ENCODE results near the gene KIF6. TPM values are rescaled to one million over a fixed set of nuclear protein-coding genes. Genes with fewer than 3 reads are reported as not detected.

Gene KIF6
- total and polyA plus RNA-seq, 5 donors = 0.25 to 1.4 (median 0.43) TPM

DNA sequence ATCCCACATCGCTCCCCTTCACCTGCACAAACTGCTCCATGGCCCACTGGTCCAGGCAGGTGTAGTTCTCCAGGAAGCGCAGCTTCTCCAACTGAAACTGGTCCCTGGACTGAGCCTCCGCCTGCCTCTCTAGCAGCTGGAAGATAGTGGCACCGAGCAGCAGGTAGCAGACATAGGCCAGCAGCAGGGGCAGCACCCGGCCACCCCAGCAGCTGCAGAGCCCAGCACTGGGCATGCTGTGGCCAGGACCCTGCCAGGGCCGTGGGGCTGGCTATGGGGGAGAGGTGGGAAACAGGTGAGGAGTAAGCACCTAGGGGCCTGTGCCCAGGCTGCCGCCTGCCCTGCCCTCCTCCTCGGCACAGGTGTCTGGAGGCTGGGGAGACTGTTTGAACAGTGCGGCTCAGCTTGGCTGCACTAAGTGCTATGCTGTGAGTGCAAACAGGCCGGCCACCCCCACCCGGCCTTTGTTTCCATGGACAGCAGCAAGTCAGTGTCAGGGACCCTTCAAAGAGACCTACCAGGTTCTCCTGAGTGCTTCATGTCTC lies 402.8 kb downstream of the KIF6 start, which contains the start of gene KCNK16:
KCNK16 (minus strand) TSS at position 397 of the 545 bp plus-strand sequence; CDS start at position 235, 162 bp downstream.
- DNase-seq (no peak), ATAC-seq (no peak)
- no peak within 1 kb of the TSS for H3K27ac ChIP-seq (ENCODE audit: low read length)
- peaks cover 2% of the 10 kb centered on the region for H3K4me1 ChIP-seq (ENCODE audit: control insufficient read depth, insufficient read depth, low read length)
- intact Hi-C loops (cut with DNase I) = no loop called here
- H3K27me3 ChIP-seq (ENCODE audit: control insufficient read depth, insufficient read depth) = no peaks in the 10 kb centered on the region
- WGBS = 79% methylated on average over 11 of the region's 11 CpGs
- H3K4me3 ChIP-seq (ENCODE audit: low read length) = no peak within 1 kb of the TSS
- H3K9me3 ChIP-seq (ENCODE audit: control insufficient read depth, low read length) = no peaks in the 10 kb centered on the region

- intact Hi-C loops (cut with DNase I) = no loop called here
- Histone ChIP-seq H3K9me3 (ENCODE audit: control insufficient read depth, low read length) (no peaks in the 10 kb centered on the region), H3K27me3 (ENCODE audit: control insufficient read depth, insufficient read depth) (no peaks in the 10 kb centered on the region), H3K4me3 (ENCODE audit: low read length) (no peak overlapping the region), H3K4me1 (ENCODE audit: control insufficient read depth, insufficient read depth, low read length) (peaks cover 2% of the 10 kb centered on the region), H3K27ac (ENCODE audit: low read length) (no peak overlapping the region)
- DNase-seq (no peak), ATAC-seq (no peak)
- WGBS = 51% methylated on average over 5 of the region's 5 CpGs
Measured at GRCh38 chr6:39321761-39322160, 403.4 kb downstream of the KIF6 start.

- ATAC-seq = peak; percentile 31 to 50
- Histone ChIP-seq H3K9me3 (ENCODE audit: control insufficient read depth, low read length) (no peaks in the 10 kb centered on the region), H3K4me3 (ENCODE audit: low read length) (no peak overlapping the region), H3K4me1 (ENCODE audit: control insufficient read depth, insufficient read depth, low read length) (peaks cover 2% of the 10 kb centered on the region), H3K27ac (ENCODE audit: low read length) (no peak overlapping the region), H3K27me3 (ENCODE audit: control insufficient read depth, insufficient read depth) (no peaks in the 10 kb centered on the region)
- peak in 2 of 3 donors; percentile 66 to 73 for DNase-seq
- intact Hi-C loops (cut with DNase I) = no loop called here
- 52% methylated on average over 10 of the region's 10 CpGs for WGBS
Measured at GRCh38 chr6:39320363-39320984, 404.7 kb downstream of the KIF6 start.

GRCh38 chr6:39319621-39320362 lies 405.4 kb downstream of the KIF6 start:
- peak; percentile 68 to 78 for ATAC-seq
- no peaks in the 10 kb centered on the region for H3K9me3 ChIP-seq (ENCODE audit: control insufficient read depth, low read length)
- 51% methylated on average over 13 of the region's 13 CpGs for WGBS
- H3K27me3 ChIP-seq (ENCODE audit: control insufficient read depth, insufficient read depth) = no peaks in the 10 kb centered on the region
- intact Hi-C loops (cut with DNase I) = no loop called here
- DNase-seq = peak; percentile 42 to 84 (median 83)
- H3K4me1 ChIP-seq (ENCODE audit: control insufficient read depth, insufficient read depth, low read length) = peaks cover 2% of the 10 kb centered on the region
- no peak overlapping the region for H3K4me3 ChIP-seq (ENCODE audit: low read length)
- no peak overlapping the region for H3K27ac ChIP-seq (ENCODE audit: low read length)

DNA sequence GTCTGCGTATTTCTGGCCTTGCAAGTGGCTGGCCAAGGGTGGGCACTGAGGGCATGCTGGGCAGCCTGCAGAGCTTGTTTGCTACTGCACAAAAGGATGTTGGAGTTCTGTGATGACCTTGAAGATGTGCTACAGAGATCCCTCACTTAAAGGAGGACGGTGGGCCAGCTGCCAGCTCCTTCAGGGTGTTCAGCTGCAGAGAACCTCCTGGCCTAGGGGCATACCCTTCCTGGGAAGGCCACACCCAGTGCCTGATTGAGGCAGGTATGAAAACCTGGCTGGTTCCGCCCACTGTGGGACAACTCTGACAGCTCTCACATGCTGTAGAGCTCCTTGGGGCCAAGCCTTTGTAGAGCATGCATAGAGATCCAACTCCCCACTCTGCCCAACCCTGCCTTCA lies 408.0 kb downstream of the KIF6 start:
- Histone ChIP-seq H3K27ac (ENCODE audit: low read length) (no peak overlapping the region), H3K27me3 (ENCODE audit: control insufficient read depth, insufficient read depth) (no peaks in the 10 kb centered on the region), H3K9me3 (ENCODE audit: control insufficient read depth, low read length) (no peaks in the 10 kb centered on the region), H3K4me1 (ENCODE audit: control insufficient read depth, insufficient read depth, low read length) (peaks cover 2% of the 10 kb centered on the region), H3K4me3 (ENCODE audit: low read length) (no peak overlapping the region)
- WGBS = 91% methylated on average over 3 of the region's 3 CpGs
- intact Hi-C loops (cut with DNase I) = no loop called here
- peak in 1 of 3 donors; percentile 53 for DNase-seq
- no peak for ATAC-seq

- Histone ChIP-seq H3K27ac (ENCODE audit: low read length) (no peak within 1 kb of the TSS), H3K4me3 (ENCODE audit: low read length) (peak within 1 kb of the TSS; percentile 25), H3K4me1 (ENCODE audit: control insufficient read depth, insufficient read depth, low read length) (no peaks in the 10 kb centered on the region), H3K9me3 (ENCODE audit: control insufficient read depth, low read length) (no peaks in the 10 kb centered on the region), H3K27me3 (ENCODE audit: control insufficient read depth, insufficient read depth) (no peaks in the 10 kb centered on the region)
- DNase-seq (peak; percentile 32 to 81 (median 78)), ATAC-seq (peak; percentile 22 to 27)
- 12% methylated on average over 28 of the region's 28 CpGs for WGBS
- intact Hi-C loops (cut with DNase I) = loop anchor here in 1 of 4 donors (5.0 kb wide), 1 partner anchor 437 kb away; no protein-coding TSS in a partner anchor
Measured at GRCh38 chr6:39314273-39314795, 410.9 kb downstream of the KIF6 start, which contains the start of gene KCNK17. Gene KCNK17 (minus strand): TSS chr6:39314419. CDS start chr6:39314320, 99 bp downstream.

GRCh38 chr6:39313526-39314272 lies 411.5 kb downstream of the KIF6 start:
- ATAC-seq (peak; percentile 9 to 39), DNase-seq (peak in 2 of 3 donors; percentile 72 to 73)
- Histone ChIP-seq H3K4me3 (ENCODE audit: low read length) (peak overlapping the region; percentile 25), H3K9me3 (ENCODE audit: control insufficient read depth, low read length) (no peaks in the 10 kb centered on the region), H3K4me1 (ENCODE audit: control insufficient read depth, insufficient read depth, low read length) (no peaks in the 10 kb centered on the region), H3K27me3 (ENCODE audit: control insufficient read depth, insufficient read depth) (no peaks in the 10 kb centered on the region), H3K27ac (ENCODE audit: low read length) (no peak overlapping the region)
- intact Hi-C loops (cut with DNase I) = loop anchor here in 1 of 4 donors (5.0 kb wide), 1 partner anchor 436 kb away; no protein-coding TSS in a partner anchor
- WGBS = 1% methylated on average over 80 of the region's 80 CpGs

- no peaks in the 10 kb centered on the region for H3K9me3 ChIP-seq (ENCODE audit: control insufficient read depth, low read length)
- H3K4me3 ChIP-seq (ENCODE audit: low read length) = peak overlapping the region; percentile 25
- WGBS = 12% methylated on average over 45 of the region's 45 CpGs
- peak; percentile 67 to 89 (median 88) for DNase-seq
- no peaks in the 10 kb centered on the region for H3K27me3 ChIP-seq (ENCODE audit: control insufficient read depth, insufficient read depth)
- no peak overlapping the region for H3K27ac ChIP-seq (ENCODE audit: low read length)
- intact Hi-C loops (cut with DNase I) = loop anchor here in 1 of 4 donors (5.0 kb wide), 1 partner anchor 436 kb away; no protein-coding TSS in a partner anchor
- no peaks in the 10 kb centered on the region for H3K4me1 ChIP-seq (ENCODE audit: control insufficient read depth, insufficient read depth, low read length)
- ATAC-seq = peak; percentile 52 to 63
Measured at GRCh38 chr6:39312912-39313525, 412.2 kb downstream of the KIF6 start.

GRCh38 chr6:39310542-39310941 lies 414.7 kb downstream of the KIF6 start:
- Histone ChIP-seq H3K4me1 (ENCODE audit: control insufficient read depth, insufficient read depth, low read length) (no peaks in the 10 kb centered on the region), H3K27me3 (ENCODE audit: control insufficient read depth, insufficient read depth) (no peaks in the 10 kb centered on the region), H3K4me3 (ENCODE audit: low read length) (no peak overlapping the region), H3K9me3 (ENCODE audit: control insufficient read depth, low read length) (no peaks in the 10 kb centered on the region), H3K27ac (ENCODE audit: low read length) (no peak overlapping the region)
- intact Hi-C loops (cut with DNase I) = loop anchor here in 1 of 4 donors (5.0 kb wide), 1 partner anchor 433 kb away; no protein-coding TSS in a partner anchor
- WGBS = 55% methylated on average over 4 of the region's 4 CpGs
- no peak for DNase-seq
- ATAC-seq = no peak

All from right cardiac atrium (tissue), 5 donors.